IPS-15b (cell line): ENCODE data around the gene ZNF610.

Source experiments
- H3K27me3 ChIP-seq: one replicate; pipeline ENCODE4 v1.6.1; 2013; ENCODE audit warnings: low read length; ENCODE audit not compliant: control insufficient read depth, insufficient read depth
- H3K36me3 ChIP-seq: one replicate; pipeline ENCODE4 v1.6.1; 2013; ENCODE audit warnings: low read length; ENCODE audit not compliant: control insufficient read depth, insufficient read depth
- H3K4me1 ChIP-seq: one replicate; pipeline ENCODE4 v1.6.1; 2013; ENCODE audit warnings: mild to moderate bottlenecking, low read length; ENCODE audit not compliant: control insufficient read depth, insufficient read depth
- H3K4me3 ChIP-seq: one replicate; pipeline ENCODE4 v1.5.1; 2013; ENCODE audit warnings: low read depth, low read length
- H3K9ac ChIP-seq: one replicate; pipeline ENCODE4 v1.6.1; 2013; ENCODE audit warnings: low read depth, mild to moderate bottlenecking, low read length
- H3K9me3 ChIP-seq: one replicate; pipeline ENCODE4 v1.6.1; 2013; ENCODE audit warnings: mild to moderate bottlenecking, low read length; ENCODE audit not compliant: control insufficient read depth, insufficient read depth

The ZNF610 gene

DNA sequence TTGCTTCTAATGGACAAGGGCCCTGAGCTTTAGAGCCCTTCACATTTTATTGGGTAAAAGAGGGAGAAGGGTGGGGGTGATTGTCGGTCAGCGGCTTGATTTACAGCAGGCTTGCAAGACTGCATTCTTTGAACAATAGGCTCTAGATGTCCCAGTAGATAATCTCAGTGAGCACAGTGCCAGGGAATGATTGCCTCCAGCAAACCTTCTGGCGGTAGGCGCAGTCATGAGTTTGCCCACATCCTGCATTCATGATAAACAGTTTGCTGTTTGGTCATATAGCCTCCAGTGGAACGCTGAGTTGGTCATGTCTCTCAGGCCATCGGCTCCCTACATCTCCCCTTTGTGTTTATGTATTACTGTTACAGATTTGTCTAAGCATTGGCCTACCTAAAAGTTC lies 74.2 kb downstream of the ZNF610 start:
- peaks cover 8% of the 10 kb centered on the region for H3K36me3 ChIP-seq
- peaks cover 4% of the 10 kb centered on the region for H3K9me3 ChIP-seq
- no peak overlapping the region for H3K4me3 ChIP-seq
- no peaks in the 10 kb centered on the region for H3K27me3 ChIP-seq
- H3K9ac ChIP-seq: no peak overlapping the region
- no peaks in the 10 kb centered on the region for H3K4me1 ChIP-seq

DNA sequence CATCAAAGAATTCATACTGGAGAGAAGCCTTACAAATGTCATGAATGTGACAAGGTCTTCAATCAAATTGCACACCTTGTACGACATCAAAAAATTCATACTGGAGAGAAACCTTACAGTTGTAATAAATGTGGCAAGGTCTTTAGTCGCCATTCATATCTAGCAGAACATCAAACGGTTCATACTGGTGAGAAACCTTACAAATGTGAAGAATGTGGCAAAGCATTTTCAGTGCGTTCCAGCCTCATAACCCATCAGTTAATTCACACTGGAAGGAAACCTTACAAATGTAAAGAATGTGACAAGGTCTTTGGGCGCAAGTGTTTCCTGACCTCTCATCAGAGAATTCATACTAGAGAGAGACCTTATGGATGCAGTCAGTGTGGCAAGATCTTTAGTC lies 79.7 kb downstream of the ZNF610 start:
- H3K36me3 ChIP-seq: no peaks in the 10 kb centered on the region
- H3K4me3 ChIP-seq: no peak overlapping the region
- no peaks in the 10 kb centered on the region for H3K4me1 ChIP-seq
- H3K9me3 ChIP-seq: peaks cover 10% of the 10 kb centered on the region
- H3K27me3 ChIP-seq: no peaks in the 10 kb centered on the region
- no peak overlapping the region for H3K9ac ChIP-seq
